Subcutaneous abdominal adipose tissue (tissue), 5 donors: ENCODE measurements around the gene D2HGDH.
"Not testable (repeated sequence)": the region's sequence is repeated elsewhere in the genome, so short reads cannot be mapped to it uniquely, and the experiment has no call there.

Source experiments
- H3K27ac ChIP-seq: one replicate; pipeline ENCODE4 v1.7.0; 2013; ENCODE audit warnings: low read depth, mild to moderate bottlenecking, inconsistent platforms, low read length, moderate library complexity
- H3K27me3 ChIP-seq, 5 donors: one replicate each; pipeline ENCODE4 v1.7.0; 2013; ENCODE audit warnings: low read length in 5 of 5, inconsistent platforms in 1 of 5; ENCODE audit not compliant: control insufficient read depth in 5 of 5, insufficient read depth in 4 of 5
- H3K36me3 ChIP-seq, 5 donors: one replicate each; pipeline ENCODE4 v1.7.0; 2013; ENCODE audit warnings: low read length in 5 of 5; ENCODE audit not compliant: control insufficient read depth in 5 of 5, insufficient read depth in 5 of 5
- H3K4me1 ChIP-seq, 5 donors: one replicate each; pipeline ENCODE4 v1.7.0; 2013; ENCODE audit warnings: low read length in 5 of 5, mild to moderate bottlenecking in 3 of 5, moderate library complexity in 1 of 5; ENCODE audit not compliant: control insufficient read depth in 5 of 5, insufficient read depth in 5 of 5
- H3K4me3 ChIP-seq, 5 donors: one replicate each; pipeline ENCODE4 v1.7.0; 2013; ENCODE audit warnings: low read length in 5 of 5, low read depth in 1 of 5
- H3K9ac ChIP-seq, 5 donors: one replicate each; pipeline ENCODE4 v1.7.0; 2013; ENCODE audit warnings: low read length in 5 of 5, mild to moderate bottlenecking in 4 of 5, moderate library complexity in 3 of 5
- H3K9me3 ChIP-seq, 5 donors: one replicate each; pipeline ENCODE4 v1.7.0; 2013; ENCODE audit warnings: low read length in 5 of 5; ENCODE audit not compliant: control insufficient read depth in 5 of 5
- donor health status: healthy.
- donor health status: healthy.
- donor health status: healthy.
- donor health status: healthy.
- donor health status: healthy.

D2HGDH gene

DNA sequence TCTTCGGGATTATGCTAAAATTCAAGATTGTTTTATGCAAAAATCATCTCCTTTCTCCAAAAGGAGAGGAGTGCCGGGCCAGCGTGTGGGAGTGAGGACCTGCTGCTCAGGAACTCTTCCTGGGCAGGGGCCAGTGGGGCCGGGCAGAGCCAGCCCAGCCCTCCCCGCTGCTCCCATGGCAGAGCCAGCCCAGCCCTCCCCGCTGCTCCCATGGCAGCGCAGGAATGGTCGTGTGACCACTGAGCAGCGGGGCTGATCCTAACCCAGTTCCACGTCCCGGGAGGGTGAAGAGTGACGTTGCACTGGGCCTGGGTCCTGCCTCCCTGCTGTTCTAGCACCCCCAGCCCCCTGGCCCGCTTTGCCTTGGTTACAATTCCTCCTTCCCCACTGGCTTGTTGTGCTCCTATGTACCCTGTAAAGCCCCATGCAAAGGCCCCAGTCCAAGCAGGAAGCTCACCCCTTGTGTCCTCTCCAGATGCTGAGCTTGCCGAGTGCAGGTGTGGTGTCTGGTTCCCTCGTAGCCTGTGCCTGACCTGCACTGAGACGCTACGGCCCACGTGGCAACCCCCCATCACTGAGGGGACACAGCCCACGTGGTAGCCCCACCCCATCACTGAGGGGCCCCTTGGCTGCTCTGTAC, 63.1 kb downstream of the D2HGDH start:
- no peaks in the 10 kb centered on the region for H3K9me3 ChIP-seq
- H3K9ac ChIP-seq, result no peak overlapping the region
- peaks cover 0 to 10% (median 8%) of the 10 kb centered on the region in 5 donors for H3K27me3 ChIP-seq
- H3K4me3 ChIP-seq, result no peak overlapping the region
- no peak overlapping the region for H3K27ac ChIP-seq
- H3K36me3 ChIP-seq, result no peaks in the 10 kb centered on the region
- H3K4me1 ChIP-seq, result no peaks in the 10 kb centered on the region

DNA sequence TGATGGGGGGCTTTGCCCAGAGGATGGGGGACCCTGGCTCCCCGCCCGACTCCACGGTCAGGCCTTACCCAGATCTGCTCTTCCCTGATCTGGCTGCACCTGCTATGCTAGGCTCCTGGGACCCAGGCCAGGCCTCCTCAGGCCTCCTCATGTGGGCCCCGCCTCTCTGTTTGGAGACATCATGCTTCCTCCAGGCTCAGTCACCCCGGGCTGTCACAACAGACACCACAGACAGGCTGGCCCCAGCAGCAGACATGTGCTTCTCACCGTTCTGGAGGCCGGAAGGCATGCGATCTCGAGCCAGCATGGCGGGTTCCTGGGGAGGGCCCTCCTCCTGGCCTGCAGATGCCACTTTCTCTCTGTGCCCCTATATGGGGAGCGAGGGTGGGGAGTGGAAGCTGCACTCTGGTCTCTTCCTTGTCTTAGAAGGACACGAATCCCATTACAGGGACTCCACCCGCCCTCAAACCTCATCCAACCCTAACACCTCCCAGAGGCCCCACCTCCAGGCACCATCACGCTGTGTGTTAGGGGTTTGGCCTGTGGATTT, 63.7 kb downstream of the D2HGDH start:
- H3K9ac ChIP-seq, result no peak overlapping the region
- H3K4me3 ChIP-seq, result no peak overlapping the region
- peaks cover 0 to 3% (median 1%) of the 10 kb centered on the region in 5 donors for H3K4me1 ChIP-seq
- no peaks in the 10 kb centered on the region for H3K36me3 ChIP-seq
- no peak overlapping the region for H3K27ac ChIP-seq
- H3K27me3 ChIP-seq, result peaks cover 3 to 16% (median 11%) of the 10 kb centered on the region in 5 donors
- H3K9me3 ChIP-seq, result no peaks in the 10 kb centered on the region

DNA sequence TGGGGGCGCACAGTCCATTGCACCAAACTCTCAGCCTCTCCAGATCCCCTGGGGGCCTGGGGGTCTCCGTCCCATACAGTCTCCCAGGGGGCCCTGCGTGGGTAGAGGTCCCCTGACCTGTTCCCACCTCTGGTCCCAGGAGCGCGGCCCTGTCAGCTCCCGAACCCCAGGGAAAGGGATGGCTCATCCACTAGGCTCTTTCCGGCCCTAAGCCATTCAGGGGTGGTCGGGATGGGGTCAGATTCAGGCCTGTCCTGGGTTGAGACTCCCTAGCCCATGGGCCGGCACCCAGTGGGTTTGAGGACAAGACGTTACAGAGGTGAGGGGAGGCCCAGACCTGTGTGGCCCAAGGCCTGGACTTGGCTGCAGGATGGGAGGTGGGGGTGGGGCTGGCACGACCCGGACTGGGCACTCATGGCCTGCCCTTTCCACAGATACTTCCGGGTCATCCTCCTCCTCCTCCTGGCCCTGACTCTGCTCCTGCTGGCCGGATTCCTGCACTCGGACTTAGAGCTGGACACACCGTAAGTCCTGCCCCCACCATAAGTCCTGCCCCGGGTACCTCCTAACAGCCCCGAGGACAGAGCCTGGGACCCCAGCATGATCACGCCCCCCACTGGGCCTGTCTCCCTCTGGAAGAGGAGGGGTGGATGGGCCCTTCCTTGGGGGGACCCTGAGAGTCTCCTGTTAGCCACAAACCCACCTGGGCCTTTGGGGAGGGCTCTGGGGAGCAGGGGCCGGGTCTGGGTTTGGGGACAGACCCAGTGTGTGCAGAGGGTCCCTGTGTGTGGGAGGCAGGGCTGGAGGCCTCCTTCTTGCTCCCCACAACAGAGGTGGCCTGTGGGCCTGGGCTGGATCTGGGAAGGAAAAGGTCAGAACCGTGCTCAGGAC, 64.4 kb downstream of the D2HGDH start:
- Histone ChIP-seq H3K9me3 (no peaks in the 10 kb centered on the region), H3K9ac (no peak overlapping the region), H3K4me3 (no peak overlapping the region), H3K36me3 (no peaks in the 10 kb centered on the region), H3K4me1 (peaks cover 0 to 10% (median 7%) of the 10 kb centered on the region in 5 donors), H3K27me3 (peaks cover 10 to 18% (median 12%) of the 10 kb centered on the region in 5 donors), H3K27ac (no peak overlapping the region)

DNA sequence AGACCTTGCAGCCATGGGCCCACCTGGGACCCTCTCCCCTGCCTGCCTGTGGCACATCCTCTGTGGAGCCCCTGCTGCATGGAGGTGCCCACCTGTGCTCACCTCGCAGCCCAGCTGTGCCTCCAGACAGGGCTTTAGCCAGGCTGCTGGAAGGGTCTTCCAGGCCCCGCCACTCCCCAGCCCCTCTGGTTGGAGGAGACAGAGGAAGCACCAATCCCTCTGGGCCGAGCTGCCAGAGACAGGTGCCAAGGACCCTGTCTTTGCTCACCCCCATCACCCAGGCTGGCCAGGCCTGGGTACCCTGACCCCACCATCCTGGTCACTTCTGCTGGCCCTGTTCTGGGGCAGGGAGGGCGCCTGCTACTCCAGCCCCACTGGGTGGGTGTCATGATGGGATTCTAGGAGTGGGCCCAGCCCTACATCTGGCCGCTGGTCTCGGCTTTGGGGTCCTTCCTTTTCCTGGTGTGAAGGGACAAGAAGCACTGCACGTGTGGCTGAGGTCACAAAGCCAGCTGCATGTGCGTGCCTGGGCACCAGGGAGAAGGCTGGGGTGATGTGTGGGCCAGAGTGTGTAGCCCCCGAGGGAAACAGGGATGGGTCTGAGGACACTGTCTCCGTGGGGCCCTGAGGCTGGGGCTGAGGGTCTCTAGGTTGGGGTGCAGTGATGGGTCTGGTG, 65.2 kb downstream of the D2HGDH start:
- H3K27ac ChIP-seq, result no peak overlapping the region
- no peak overlapping the region for H3K4me3 ChIP-seq
- no peaks in the 10 kb centered on the region for H3K36me3 ChIP-seq
- no peaks in the 10 kb centered on the region for H3K9me3 ChIP-seq
- no peak overlapping the region for H3K9ac ChIP-seq
- H3K4me1 ChIP-seq, result peaks cover 0 to 18% (median 14%) of the 10 kb centered on the region in 5 donors
- peaks cover 14 to 26% (median 19%) of the 10 kb centered on the region in 5 donors for H3K27me3 ChIP-seq

DNA sequence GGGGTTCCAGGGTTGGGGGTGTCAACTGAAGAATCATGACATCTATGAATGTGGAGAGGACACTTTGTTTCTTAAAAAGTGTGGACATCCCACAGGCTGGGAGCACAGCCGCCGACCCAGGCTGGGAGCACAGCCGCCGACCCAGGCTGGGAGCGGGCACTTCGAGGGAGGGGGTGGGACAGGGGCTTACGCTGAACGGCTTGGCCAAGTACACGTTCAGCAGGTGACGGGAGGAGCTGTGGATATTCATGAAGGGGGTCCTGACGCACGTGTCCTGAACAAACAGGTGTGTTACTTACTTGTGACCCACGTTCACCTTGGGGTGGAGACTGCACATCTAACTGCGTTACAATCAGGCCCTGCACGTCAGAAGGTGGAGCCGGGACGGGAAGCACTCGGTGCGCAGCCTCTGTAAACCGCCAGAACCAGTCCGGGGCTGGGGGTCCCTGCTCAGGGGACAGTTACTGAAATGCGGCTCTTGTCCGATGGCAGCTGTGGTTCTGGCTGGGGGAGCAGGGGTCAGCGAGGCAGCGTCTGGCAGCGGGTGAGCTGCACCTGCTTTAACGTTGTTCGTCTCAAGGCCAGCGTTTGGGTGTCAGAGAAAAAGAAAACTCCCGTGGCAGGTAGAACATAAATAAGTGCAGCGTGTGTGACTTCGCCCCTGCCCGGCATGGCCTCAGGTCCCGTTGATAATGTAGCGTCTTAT, 65.9 kb downstream of the D2HGDH start:
- not testable (repeated sequence) for H3K4me3 ChIP-seq, H3K36me3 ChIP-seq, H3K27ac ChIP-seq, H3K9ac ChIP-seq, H3K9me3 ChIP-seq
- H3K27me3 ChIP-seq, result peaks cover 17 to 29% (median 22%) of the 10 kb centered on the region in 5 donors
- H3K4me1 ChIP-seq, result peaks cover 0 to 21% (median 15%) of the 10 kb centered on the region in 5 donors

GRCh38 chr2:241801611-241802420, 67.4 kb downstream of the D2HGDH start:
- no peak overlapping the region for H3K27ac ChIP-seq
- no peaks in the 10 kb centered on the region for H3K9me3 ChIP-seq
- H3K9ac ChIP-seq, result no peak overlapping the region
- H3K27me3 ChIP-seq, result peaks cover 17 to 29% (median 22%) of the 10 kb centered on the region in 5 donors
- no peaks in the 10 kb centered on the region for H3K36me3 ChIP-seq
- no peak overlapping the region for H3K4me3 ChIP-seq
- H3K4me1 ChIP-seq, result peaks cover 0 to 21% (median 15%) of the 10 kb centered on the region in 5 donors

GRCh38 chr2:241802421-241803318, 68.2 kb downstream of the D2HGDH start:
- Histone ChIP-seq H3K36me3 (no peaks in the 10 kb centered on the region), H3K27me3 (peaks cover 17 to 27% (median 22%) of the 10 kb centered on the region in 5 donors), H3K9ac (no peak overlapping the region), H3K4me1 (peaks cover 0 to 21% (median 15%) of the 10 kb centered on the region in 5 donors), H3K4me3 (no peak overlapping the region), H3K9me3 (no peaks in the 10 kb centered on the region), H3K27ac (no peak overlapping the region)

- no peaks in the 10 kb centered on the region for H3K36me3 ChIP-seq
- peak overlapping the region in 4 of 5 donors; percentile 47 to 68 (median 58) for H3K4me3 ChIP-seq
- H3K9ac ChIP-seq, result no peak overlapping the region
- H3K27ac ChIP-seq, result no peak overlapping the region
- H3K9me3 ChIP-seq, result no peaks in the 10 kb centered on the region
- peaks cover 0 to 21% (median 15%) of the 10 kb centered on the region in 5 donors for H3K4me1 ChIP-seq
- peaks cover 12 to 25% (median 24%) of the 10 kb centered on the region in 5 donors for H3K27me3 ChIP-seq
Observed at GRCh38 chr2:241803387-241804325, 69.2 kb downstream of the D2HGDH start.
